Mononuclear cell (primary cell): Measurements from ENCODE around the gene RBMS1. TPM values are rescaled to one million over a fixed set of nuclear protein-coding genes. Genes with fewer than 3 reads are reported as not detected.
A peak's percentile ranks its signal among the peaks of the same experiment; 100 is the strongest.

ENCODE experiments used
- H3K27me3 ChIP-seq: 2 replicates; pipeline ENCODE4 v1.6.0; 2011; ENCODE audit warnings: low read length, control low read depth; ENCODE audit not compliant: insufficient read depth
- H3K4me1 ChIP-seq: 2 replicates; pipeline ENCODE4 v1.5.1; 2011; ENCODE audit warnings: mild to moderate bottlenecking, low read length, control low read depth; ENCODE audit not compliant: insufficient read depth
- H3K4me3 ChIP-seq: 2 replicates; pipeline ENCODE4 v1.5.1; 2011; ENCODE audit warnings: mild to moderate bottlenecking, low read length, moderate library complexity
- H3K9me3 ChIP-seq: 2 replicates; pipeline ENCODE4 v1.5.1; 2011; ENCODE audit warnings: low read depth, mild to moderate bottlenecking, control low read depth, low read length
- total RNA-seq: library from RNA; depleted of rRNA; stranded (reverse); fragments of >200 nt; gene quantifications from one replicate; pipeline ENCODE4 v1.2.3, GENCODE V29; 2012

Gene RBMS1, protein sequence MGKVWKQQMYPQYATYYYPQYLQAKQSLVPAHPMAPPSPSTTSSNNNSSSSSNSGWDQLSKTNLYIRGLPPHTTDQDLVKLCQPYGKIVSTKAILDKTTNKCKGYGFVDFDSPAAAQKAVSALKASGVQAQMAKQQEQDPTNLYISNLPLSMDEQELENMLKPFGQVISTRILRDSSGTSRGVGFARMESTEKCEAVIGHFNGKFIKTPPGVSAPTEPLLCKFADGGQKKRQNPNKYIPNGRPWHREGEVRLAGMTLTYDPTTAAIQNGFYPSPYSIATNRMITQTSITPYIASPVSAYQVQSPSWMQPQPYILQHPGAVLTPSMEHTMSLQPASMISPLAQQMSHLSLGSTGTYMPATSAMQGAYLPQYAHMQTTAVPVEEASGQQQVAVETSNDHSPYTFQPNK
- total RNA-seq = 76.3 TPM

DNA sequence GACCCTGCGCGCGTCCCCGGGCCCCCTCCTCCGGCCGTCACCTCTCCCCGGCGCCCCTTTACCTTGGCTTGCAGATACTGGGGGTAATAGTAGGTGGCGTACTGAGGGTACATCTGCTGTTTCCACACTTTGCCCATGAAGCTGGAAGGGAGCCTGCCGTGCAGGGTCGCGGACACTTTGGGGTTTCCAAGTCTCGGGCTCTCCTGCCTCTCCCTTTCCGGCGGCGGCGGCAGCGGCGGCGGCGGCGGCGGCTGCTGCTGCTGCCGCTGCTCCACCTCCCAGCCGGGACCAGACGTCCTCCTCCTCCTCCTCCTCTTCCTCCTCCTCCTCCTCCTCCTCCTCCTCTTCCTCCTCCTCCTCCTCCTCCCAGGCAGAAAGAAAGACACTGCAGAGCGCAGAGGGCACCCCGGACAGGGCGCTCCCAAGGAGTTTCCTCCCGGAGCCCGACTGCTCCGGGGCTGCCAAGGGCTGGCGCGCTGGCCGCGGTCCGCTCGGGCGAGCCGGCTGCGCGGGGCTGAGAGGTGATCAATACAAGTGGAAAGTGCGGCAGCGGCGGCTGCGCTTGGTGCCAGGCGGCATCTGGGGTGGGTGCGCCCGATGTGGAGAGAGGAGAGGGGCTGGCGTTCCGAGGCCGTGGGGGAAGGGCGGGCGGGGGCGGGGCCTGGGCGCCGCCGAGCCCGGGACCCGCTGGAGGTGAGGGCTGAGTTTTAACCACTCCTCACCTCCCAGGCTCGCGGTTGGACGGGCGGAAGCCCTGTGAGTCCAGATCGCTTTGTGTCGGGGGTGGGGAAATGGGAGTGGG is at the start of gene RBMS1:
TSS of gene RBMS1 (minus strand) at position 581 of the 802 bp plus-strand sequence. CDS start at position 137, 444 bp downstream.
- Histone ChIP-seq H3K4me1 (peaks cover 13% of the 10 kb centered on the region), H3K4me3 (peak within 1 kb of the TSS; percentile 56), H3K27me3 (peaks cover 45% of the 10 kb centered on the region), H3K9me3 (no peaks in the 10 kb centered on the region)

DNA sequence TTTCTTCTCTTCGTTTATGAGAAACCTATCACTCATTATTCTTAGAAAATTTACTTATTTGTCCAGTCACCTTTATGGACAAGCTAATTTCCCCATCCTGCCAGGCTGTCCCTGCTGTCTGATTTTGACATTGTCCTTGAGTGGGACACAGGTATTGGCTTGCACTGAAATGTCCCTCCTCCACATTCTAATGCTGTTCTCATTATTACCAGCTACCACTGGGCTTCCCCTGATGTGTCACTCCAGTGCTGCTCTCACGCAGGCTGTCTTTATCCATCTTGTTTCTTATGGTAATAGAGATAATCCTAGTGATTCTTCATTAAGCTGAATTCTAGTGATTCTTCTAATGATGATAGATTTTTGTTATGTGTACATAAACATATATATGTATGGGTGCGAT is 48.1 kb upstream of the RBMS1 start:
- Histone ChIP-seq H3K27me3 (no peaks in the 10 kb centered on the region), H3K4me1 (no peaks in the 10 kb centered on the region), H3K4me3 (no peak overlapping the region), H3K9me3 (no peaks in the 10 kb centered on the region)

DNA sequence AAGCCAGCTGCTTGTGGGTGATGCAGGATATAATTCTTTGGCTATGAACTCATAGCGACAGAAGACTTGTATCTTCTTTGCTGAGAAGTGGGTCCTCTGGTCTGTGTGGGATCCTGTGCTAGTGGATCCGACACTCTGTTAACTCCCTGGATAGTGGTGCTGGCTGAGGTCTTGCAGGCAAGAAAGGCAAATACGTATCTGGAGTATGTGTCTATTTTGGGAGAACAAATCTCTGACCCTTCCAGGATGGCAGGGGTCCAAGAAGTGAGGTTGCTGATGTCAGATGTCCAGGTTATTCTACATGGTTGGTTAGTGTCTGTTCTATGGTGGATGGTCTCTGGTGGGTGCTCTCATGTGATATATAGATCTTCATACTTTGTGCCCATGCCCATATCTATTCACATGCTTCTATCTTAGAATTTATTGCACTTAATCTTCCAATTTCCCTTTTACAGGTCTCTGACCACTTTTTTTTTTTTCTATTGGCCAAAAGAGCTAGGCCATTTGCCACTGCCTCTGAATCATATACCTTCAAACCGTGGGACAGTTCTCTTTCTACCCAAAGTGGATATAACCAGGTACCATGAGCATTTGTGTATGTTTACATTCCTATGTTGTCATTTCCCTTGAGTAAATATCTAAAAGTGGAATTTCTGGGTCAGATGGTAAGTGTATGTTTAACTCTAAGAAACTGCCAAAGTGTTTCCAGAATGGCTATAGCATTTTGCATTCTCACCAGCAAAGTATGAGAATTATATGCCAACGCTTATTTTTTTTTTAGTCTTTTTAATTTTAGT is 45.1 kb upstream of the RBMS1 start:
- Histone ChIP-seq H3K4me3 (no peak overlapping the region), H3K4me1 (no peaks in the 10 kb centered on the region), H3K27me3 (no peaks in the 10 kb centered on the region), H3K9me3 (no peaks in the 10 kb centered on the region)

DNA sequence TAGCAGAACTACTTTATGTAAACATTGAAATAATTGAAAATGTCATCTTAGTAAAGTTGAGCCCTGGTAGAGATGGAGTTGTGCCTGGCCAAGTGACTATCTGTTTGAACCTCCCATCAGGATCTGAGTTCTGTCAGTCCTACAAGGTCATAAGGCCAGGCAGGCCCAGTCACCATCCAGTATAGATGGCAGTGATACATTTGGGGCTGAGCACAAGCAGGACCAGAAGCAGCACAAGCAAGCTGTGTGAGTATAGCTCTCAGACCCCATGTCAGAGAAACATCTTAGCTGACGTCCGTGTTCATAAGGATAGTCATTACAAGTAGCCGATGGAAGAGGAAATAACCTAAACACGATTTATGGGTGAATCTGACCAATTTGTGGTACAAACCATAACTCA is 44.5 kb upstream of the RBMS1 start:
- no peaks in the 10 kb centered on the region for H3K27me3 ChIP-seq
- H3K4me1 ChIP-seq = no peaks in the 10 kb centered on the region
- H3K4me3 ChIP-seq = no peak overlapping the region
- H3K9me3 ChIP-seq = no peaks in the 10 kb centered on the region

DNA sequence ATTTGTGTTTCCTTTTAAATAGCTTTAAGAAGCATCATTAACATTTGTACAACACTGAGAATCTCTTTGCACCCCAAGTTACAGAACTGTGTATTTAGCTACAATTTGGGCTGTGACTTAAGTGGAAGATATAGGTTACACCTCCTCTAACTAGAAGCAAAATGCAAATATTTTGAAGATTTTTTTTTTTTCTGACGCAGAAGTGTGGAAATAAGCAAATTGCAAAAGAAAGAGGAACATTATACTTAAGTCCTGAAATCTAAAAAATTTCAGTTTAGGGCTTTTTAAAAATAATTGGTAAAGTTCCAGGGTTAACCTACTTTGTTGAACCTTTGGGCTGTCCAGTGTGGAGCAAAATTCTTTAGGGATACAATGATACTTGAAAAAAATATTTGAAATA is 41.4 kb upstream of the RBMS1 start:
- Histone ChIP-seq H3K27me3 (no peaks in the 10 kb centered on the region), H3K4me3 (no peak overlapping the region), H3K4me1 (peaks cover 7% of the 10 kb centered on the region), H3K9me3 (no peaks in the 10 kb centered on the region)

DNA sequence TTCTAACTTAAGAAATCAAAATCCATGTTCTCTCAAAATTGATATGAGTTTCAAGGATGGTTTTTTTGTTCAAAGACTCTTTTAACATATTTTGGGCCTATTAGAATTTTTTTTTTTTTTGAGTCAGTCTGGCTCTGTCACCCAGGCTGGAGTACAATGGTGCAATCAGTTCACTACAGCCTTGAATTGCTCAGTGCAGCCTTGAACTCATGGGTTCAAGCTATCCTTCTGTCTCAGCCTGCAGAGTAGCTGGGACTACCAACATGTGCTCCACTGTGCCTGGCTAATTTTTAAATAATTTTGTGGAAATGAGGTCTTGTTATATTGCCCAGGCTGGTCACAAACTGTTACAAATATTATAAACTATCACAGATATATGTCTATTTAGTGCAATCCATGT is 40.6 kb upstream of the RBMS1 start:
- H3K4me3 ChIP-seq = no peak overlapping the region
- H3K27me3 ChIP-seq = no peaks in the 10 kb centered on the region
- H3K9me3 ChIP-seq = no peaks in the 10 kb centered on the region
- H3K4me1 ChIP-seq = peaks cover 7% of the 10 kb centered on the region

DNA sequence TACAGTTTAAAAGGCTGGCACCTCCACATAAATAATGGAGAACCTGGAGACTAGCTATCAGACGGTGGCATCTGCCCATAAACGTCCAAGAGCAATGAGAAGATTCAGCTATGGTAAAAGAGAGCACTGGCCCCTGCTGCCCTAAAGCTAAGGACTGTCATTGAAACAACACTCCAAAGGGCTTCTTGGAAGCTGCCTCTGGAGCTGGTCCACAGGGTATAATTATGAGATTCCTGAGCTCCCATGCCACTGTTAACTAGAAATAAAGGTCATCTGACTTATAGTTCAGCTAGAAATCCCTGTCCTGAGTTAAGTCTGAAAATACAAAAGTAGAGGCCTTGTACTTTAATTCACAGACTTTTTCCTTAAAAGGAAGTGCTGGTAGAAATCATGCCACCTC is 39.9 kb upstream of the RBMS1 start:
- Histone ChIP-seq H3K4me3 (no peak overlapping the region), H3K27me3 (no peaks in the 10 kb centered on the region), H3K9me3 (no peaks in the 10 kb centered on the region), H3K4me1 (peaks cover 7% of the 10 kb centered on the region)

DNA sequence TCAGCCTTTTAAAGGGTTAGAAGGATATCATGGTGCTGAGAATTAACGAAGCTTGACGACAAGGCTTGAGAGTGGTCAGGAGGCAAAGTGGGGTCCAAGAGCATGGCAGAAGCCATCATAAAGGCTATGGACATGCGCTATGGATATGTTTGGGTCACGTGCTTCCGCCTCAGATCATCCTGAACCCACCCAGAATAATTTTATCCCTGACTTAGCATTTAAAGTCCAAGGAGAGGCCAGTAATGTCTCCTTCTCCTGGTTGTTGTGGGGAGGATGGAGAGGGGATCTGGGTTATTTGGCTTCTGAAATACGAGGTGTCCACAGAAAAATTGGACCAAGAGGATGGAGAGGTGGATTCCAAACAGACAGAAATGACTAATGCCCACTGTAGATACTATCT is 38.8 kb upstream of the RBMS1 start:
- H3K4me1 ChIP-seq = peaks cover 7% of the 10 kb centered on the region
- no peaks in the 10 kb centered on the region for H3K9me3 ChIP-seq
- no peak overlapping the region for H3K4me3 ChIP-seq
- H3K27me3 ChIP-seq = no peaks in the 10 kb centered on the region

DNA sequence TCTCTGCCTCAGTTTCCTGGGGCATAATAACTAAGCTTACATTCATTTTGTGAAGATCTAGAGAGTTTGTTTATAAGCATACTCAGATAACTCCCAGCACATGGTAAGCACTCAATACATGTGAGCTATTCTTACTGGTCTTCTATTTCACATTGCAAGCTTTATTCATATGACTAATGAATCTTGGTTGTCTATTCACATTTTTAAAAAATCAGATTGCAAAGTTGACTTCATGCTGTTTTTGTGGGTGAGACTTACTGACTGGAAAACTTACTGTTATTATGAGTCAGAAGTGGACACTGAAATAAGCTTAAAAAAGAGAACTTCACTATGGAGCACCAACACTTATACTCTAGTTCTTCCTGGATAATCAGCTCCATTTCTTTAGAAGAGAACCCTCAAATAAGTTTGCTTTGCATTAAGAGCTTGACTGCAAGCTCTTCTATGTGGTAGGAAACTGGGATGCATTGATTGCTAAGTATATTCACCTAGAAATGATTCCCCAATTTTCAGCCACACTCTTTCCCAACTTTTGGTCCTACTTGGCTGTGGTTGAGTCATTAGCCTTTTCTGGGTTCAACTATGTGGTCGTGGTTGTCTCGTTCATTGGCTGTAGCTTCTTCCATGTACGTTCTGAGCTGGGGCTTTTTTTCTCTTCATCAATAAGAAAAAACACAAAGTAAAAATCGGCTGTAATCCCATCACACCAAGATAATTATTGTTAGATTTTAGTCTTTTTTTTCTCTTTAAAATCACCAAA is 29.5 kb upstream of the RBMS1 start:
- Histone ChIP-seq H3K4me1 (no peaks in the 10 kb centered on the region), H3K4me3 (no peak overlapping the region), H3K27me3 (no peaks in the 10 kb centered on the region), H3K9me3 (no peaks in the 10 kb centered on the region)

DNA sequence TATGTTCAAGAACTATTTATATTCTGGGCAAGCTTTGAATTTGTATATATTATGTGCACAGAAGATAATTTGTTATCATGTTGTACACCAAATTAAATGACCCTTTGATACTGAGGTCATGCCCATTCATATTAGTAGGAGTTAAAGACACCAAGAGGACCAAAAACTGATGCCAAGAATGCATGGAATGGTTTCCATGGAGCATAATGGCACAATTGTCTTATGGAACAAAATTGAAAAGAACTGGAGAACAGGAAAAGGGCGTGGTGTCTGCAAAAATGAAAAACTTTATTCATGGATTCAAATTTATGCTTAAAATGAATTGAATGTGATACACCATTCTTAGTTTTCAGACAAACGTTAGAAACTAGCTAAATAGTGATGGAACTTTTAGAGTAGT is 24.1 kb upstream of the RBMS1 start:
- no peaks in the 10 kb centered on the region for H3K27me3 ChIP-seq
- no peaks in the 10 kb centered on the region for H3K9me3 ChIP-seq
- no peak overlapping the region for H3K4me3 ChIP-seq
- H3K4me1 ChIP-seq = no peaks in the 10 kb centered on the region

DNA sequence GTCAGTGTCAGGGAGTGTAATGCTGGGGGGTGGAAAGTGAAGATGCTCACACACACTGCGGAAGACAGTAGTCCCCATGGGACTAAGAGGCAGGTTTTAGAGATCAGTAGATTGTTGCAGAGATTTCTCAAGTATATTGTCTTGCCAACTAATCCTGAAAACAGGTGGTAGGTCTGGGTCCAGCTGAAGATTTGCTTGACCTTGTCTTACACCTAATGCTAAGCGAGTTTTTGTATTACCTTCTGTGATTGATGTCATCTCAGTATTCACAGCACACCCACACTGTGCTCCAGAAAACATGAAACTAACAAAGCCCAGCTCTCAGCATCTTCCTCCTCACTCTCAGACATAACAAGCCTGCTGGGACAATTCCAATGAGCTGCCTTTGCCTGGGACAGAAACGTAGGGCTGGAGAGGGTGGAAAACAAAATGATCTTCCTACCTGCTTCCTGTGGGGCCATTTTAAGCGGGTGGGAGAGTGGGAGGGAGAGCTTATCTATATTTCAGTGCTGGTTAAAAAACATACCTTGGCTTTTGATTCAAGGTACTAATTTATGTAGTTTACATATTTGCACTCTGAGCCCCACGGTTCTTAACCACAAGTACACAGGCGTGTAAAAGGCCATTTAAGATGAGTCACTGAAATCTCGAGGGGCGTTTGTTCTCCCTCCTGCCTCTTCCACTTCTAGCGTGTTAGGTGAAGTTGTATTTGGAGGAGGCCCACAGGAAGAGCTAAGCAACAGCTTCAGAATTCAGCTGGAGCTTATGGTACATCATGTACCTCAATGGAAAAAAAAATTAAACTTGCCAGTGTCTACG is 23.1 kb upstream of the RBMS1 start:
- H3K4me1 ChIP-seq = no peaks in the 10 kb centered on the region
- H3K4me3 ChIP-seq = no peak overlapping the region
- H3K9me3 ChIP-seq = no peaks in the 10 kb centered on the region
- H3K27me3 ChIP-seq = no peaks in the 10 kb centered on the region

DNA sequence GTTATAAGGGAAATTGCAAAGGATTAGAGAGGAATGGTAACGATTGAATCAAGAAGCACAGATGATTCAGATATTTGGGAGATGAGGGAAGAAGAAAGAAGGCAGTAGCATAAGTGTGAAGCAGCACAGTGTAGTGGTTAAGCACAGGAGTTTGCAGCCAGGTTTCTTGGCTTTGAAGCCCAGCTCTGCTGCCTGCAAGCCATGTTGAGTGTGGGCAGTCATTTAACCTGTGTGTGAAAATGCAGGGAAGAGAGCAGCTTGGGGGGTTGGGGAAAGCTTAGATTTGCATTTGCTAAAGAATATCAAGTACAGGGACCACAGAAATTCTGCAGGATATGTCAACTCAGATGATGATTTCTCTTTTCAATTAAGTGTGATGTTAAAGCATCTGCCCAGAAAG is 21.5 kb upstream of the RBMS1 start:
- Histone ChIP-seq H3K27me3 (no peaks in the 10 kb centered on the region), H3K4me3 (no peak overlapping the region), H3K4me1 (no peaks in the 10 kb centered on the region), H3K9me3 (no peaks in the 10 kb centered on the region)

DNA sequence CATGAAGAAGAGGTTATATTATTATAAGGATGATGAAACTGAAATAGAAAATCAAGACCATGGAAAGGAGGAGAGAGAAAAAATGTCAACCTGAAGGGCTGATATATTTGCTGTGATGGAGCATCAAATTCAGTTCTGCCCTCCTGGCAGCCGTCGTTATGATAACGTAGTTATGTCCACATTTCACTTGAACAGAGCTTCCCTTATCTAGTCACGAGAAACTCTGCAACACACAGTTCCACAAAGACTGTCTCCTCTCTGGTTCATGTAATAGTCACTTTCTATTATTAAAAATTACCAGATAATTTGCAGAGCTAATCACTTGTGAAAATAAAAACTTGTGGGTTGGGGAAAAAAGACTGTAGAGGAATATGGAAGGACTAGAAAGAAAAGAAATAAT is 19.5 kb upstream of the RBMS1 start:
- Histone ChIP-seq H3K27me3 (no peaks in the 10 kb centered on the region), H3K4me3 (no peak overlapping the region), H3K9me3 (no peaks in the 10 kb centered on the region), H3K4me1 (no peaks in the 10 kb centered on the region)

DNA sequence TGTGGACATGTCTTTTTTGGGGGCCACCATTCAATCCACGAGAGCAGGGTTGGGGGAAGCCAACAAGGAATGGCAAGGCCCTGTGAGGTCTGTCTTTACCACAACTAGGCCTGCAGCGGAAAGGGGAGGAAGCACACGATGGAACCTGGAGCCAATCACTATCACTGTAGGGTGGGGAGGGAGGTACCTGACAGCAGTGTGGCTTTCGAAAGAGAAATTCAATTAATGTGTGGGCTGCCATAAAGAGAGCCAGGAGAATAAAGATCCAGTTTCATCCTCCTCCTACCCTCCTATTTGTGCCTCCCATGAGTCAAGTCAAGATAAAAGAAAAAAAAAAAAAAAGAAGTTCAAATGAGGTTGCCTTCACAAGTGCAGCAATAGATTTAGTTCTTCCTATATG is 18.9 kb upstream of the RBMS1 start:
- Histone ChIP-seq H3K27me3 (no peaks in the 10 kb centered on the region), H3K4me1 (no peaks in the 10 kb centered on the region), H3K9me3 (no peaks in the 10 kb centered on the region), H3K4me3 (no peak overlapping the region)
